ENCODE results near the gene SCYGR1.
"Not testable (repeated sequence)": the region's sequence is repeated elsewhere in the genome, so short reads cannot be mapped to it uniquely, and the experiment has no call there.

The SCYGR1 gene

DNA sequence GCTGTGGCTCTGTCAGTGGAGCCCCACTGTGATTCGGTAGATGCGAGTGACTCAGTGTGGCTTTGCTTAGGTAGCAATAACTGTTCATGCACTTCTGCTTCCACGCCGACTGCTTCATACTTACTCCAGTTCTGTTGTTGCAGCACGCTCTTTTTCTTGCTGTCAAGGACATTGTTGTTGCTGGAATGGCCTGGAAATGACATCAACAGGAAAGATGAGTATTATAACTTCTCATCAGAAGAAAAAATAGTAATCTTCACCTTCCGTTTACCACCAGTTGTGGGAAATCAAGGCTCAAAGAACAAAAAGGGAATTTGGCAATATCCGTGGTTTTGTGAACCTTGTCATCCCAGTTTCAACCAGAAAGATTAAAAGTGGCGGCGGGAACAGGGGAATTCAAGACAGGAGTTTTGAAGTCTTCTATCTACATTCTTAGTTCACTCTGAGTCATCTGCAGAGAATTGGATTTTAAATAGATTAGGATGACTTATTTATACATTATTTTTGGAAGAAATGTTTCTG, 16.9 kb downstream of the SCYGR1 start:
- TF ChIP-seq, protein P1, sequence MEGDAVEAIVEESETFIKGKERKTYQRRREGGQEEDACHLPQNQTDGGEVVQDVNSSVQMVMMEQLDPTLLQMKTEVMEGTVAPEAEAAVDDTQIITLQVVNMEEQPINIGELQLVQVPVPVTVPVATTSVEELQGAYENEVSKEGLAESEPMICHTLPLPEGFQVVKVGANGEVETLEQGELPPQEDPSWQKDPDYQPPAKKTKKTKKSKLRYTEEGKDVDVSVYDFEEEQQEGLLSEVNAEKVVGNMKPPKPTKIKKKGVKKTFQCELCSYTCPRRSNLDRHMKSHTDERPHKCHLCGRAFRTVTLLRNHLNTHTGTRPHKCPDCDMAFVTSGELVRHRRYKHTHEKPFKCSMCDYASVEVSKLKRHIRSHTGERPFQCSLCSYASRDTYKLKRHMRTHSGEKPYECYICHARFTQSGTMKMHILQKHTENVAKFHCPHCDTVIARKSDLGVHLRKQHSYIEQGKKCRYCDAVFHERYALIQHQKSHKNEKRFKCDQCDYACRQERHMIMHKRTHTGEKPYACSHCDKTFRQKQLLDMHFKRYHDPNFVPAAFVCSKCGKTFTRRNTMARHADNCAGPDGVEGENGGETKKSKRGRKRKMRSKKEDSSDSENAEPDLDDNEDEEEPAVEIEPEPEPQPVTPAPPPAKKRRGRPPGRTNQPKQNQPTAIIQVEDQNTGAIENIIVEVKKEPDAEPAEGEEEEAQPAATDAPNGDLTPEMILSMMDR (IDR thresholded peaks at IDR 0.05; ENCODE audit: low read length, missing control alignments): no peak
- DNase-seq (ENCODE audit: low read depth): peak; percentile 96
- H3K4me3 ChIP-seq (replicated peaks; ENCODE audit: low read depth, low read length): no peak overlapping the region

DNA sequence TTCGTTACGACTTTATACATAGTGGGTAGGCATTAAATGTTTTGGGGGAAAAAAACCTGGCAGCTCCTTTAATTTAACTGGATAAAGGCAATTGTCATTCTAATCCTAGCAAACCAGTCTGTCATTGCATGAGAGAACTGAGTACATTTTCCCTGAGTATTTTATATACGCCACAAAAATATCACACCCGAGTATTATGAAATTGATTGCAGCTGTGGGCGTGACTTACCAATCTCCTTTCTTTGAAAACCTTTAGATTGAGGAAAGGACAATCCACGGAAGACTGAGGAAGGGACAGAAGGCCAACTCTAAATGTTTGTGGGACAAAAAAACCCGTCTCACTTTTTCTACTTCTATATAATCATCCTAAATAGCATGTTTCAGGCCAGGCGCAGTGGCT, 17.7 kb downstream of the SCYGR1 start:
- no peak overlapping the region for H3K4me3 ChIP-seq (replicated peaks; ENCODE audit: low read depth, low read length)
- DNase-seq (ENCODE audit: low read depth): no peak
- TF ChIP-seq, protein P1 (IDR thresholded peaks at IDR 0.05; ENCODE audit: low read length, missing control alignments): no peak

DNA sequence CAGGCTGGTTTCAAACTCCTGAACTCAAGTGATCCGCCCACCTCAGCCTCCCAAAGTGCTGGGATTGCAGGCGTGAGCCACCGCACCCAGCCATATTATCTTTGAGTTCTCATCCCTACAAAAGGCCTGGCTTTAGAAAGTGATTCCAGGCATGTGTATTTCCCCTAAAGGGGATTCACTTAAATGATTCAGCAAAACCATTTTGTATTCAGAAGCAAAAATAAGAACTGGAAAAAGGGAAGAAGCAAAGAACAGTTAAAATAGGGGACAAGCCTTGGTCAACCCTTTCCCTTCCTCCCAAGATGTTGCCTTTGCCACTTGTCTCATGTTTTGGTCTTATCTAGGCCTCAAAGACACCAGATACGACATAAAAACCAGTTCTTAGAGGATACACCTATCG, 19.2 kb downstream of the SCYGR1 start:
- TF ChIP-seq, protein P1 (IDR thresholded peaks at IDR 0.05; ENCODE audit: low read length, missing control alignments): no peak
- no peak overlapping the region for H3K4me3 ChIP-seq (replicated peaks; ENCODE audit: low read depth, low read length)
- DNase-seq (ENCODE audit: low read depth): no peak

DNA sequence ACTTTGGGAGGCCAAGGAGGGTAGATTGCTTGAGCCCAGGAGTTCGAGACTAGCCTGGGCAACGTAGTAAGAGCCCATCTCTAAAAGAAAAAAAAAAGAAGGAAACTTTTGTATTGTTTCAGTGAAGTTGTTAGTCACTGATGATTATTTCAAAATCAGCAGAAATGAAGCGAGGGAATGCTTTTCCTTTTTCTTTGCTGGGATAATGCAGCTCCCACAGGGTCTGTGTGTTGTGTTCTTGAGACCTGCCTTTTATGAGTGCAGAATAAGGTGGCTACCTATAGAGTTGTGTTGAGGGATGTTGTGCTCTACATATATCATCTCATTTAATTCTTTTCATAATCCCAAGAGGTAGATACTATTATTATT, 20.3 kb downstream of the SCYGR1 start:
- DNase-seq (ENCODE audit: low read depth): no peak
- no peak overlapping the region for H3K4me3 ChIP-seq (replicated peaks; ENCODE audit: low read depth, low read length)
- TF ChIP-seq, protein P1 (IDR thresholded peaks at IDR 0.05; ENCODE audit: low read length, missing control alignments): no peak

DNA sequence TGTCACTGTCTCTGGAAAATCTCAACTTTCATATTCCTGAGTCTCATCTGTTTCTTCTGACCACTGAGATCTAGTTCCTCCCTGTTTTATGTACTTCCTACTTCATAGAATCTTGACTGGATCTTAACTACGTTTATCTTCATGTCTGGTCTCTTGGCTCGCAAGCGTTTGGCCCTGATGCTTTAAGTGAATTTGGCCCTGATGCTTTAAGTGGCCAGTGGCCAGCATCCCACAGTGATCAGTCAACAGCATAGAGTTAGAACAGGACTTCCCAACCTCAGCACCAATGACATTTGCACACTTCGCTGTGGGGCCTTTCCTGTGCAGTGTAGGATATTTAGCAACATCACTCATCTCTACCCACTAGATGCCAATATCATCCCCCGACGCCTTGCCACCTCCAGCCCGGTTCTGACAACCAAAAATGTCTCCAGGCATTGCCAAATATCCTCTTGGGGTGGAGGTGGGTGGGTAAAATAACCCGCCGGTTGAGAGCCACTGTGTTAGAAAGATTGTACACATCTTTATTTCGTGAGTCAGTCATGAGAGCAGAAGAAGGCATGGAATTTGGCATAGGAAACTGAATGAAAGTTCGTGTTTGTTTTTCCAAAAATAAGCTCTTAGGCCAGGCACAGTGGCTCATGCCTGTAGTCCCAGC, 20.9 kb downstream of the SCYGR1 start:
- no peak overlapping the region for H3K4me3 ChIP-seq (replicated peaks; ENCODE audit: low read depth, low read length)
- TF ChIP-seq, protein P1 (IDR thresholded peaks at IDR 0.05; ENCODE audit: low read length, missing control alignments): no peak
- DNase-seq (ENCODE audit: low read depth): peak; percentile 93

DNA sequence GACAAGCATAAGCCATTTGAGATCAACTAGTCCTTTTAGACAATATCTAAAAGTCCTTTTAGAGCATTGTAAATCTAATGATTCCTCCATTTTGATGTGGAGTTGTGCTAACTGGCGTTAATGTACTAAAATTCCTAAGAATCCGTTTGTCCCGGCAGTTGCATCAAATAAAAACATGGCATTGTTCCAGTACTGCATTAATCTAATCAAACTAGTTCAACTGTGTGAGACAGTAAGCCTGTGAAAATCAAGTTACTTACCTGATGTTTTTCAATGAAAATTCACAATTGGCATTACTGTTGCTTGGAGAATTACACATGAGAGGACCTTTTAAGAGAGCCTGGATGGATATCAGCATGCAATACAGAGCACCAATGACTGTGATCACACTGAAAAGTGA, 21.9 kb downstream of the SCYGR1 start:
- DNase-seq (ENCODE audit: low read depth): no peak
- H3K4me3 ChIP-seq (replicated peaks; ENCODE audit: low read depth, low read length): no peak overlapping the region
- TF ChIP-seq, protein P1 (IDR thresholded peaks at IDR 0.05; ENCODE audit: low read length, missing control alignments): no peak

DNA sequence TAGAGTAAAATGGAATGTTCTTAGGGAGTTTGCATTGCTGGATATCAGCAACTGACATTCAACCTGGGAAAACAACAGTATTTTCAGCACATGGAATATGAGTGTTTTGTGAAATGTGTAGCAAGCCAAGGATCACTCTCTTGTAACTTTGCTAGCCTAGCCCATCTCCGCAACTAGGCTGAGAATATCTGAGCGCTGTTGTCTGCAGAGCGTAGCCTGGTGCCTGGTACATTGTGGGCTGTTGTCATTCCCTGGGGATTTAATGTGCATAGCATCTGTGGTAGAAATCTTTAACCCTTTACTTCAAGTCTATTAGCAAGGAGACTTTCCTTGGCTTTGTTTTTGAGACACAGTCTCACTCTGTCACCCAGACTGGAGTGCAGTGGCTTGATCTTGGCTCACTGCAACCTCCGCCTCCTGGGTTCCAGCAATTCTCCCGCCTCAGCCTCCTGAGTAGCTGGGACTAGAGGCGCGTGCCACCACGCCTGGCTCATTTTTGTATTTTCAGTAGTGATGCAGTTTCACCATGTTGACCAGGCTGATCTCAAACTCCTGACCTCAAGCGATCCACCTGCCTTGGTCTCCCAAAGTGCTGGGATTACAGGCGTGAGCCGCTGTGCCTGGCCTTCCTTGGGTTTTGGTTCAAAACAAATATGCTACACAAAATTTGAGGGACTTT, 23.0 kb downstream of the SCYGR1 start:
- peak; percentile 25 for DNase-seq (ENCODE audit: low read depth)
- H3K4me3 ChIP-seq (replicated peaks; ENCODE audit: low read depth, low read length): not testable (repeated sequence)

Measured in fibroblast of pulmonary artery (primary cell).